HUES48 (cell line): ENCODE measurements around the gene PHYHD1.
A peak's percentile ranks its signal among the peaks of the same experiment; 100 is the strongest.

Source experiments
- H3K27ac ChIP-seq: one replicate; pipeline ENCODE4 v1.7.0; 2013; ENCODE audit warnings: low read depth, low read length, inconsistent platforms
- H3K27me3 ChIP-seq: 2 replicates; pipeline ENCODE4 v1.6.1; 2013; ENCODE audit warnings: mild to moderate bottlenecking, low read length; ENCODE audit not compliant: control insufficient read depth, insufficient read depth
- H3K36me3 ChIP-seq: 2 replicates; pipeline ENCODE4 v1.6.1; 2013; ENCODE audit warnings: low read length; ENCODE audit not compliant: control insufficient read depth, insufficient read depth
- H3K4me1 ChIP-seq: 2 replicates; pipeline ENCODE4 v1.6.1; 2013; ENCODE audit warnings: mild to moderate bottlenecking, low read length; ENCODE audit not compliant: control insufficient read depth, insufficient read depth
- H3K4me3 ChIP-seq: 2 replicates; pipeline ENCODE4 v1.5.1; 2013; ENCODE audit warnings: mild to moderate bottlenecking, low read depth, low read length
- H3K9ac ChIP-seq: 2 replicates; pipeline ENCODE4 v1.6.1; 2013; ENCODE audit warnings: mild to moderate bottlenecking, low read depth, low read length, moderate library complexity
- H3K9me3 ChIP-seq: 2 replicates; pipeline ENCODE4 v1.6.1; 2013; ENCODE audit warnings: low read length; ENCODE audit not compliant: control insufficient read depth, insufficient read depth

The PHYHD1 gene

GRCh38 chr9:128920381-128921058, at the start of gene PHYHD1:
PHYHD1 (plus strand) TSS chr9:128920982; CDS start chr9:128922324, 1,342 bp downstream.
- Histone ChIP-seq H3K27me3 (no peaks in the 10 kb centered on the region), H3K9ac (0 out of 2 replicates have a peak within 1 kb of the TSS, but pooled peaks have one; percentile 5), H3K4me1 (peaks cover 7% of the 10 kb centered on the region; the same call in 1 of the 2 replicates), H3K9me3 (no peaks in the 10 kb centered on the region), H3K36me3 (peaks cover 30% of the 10 kb centered on the region), H3K4me3 (peak within 1 kb of the TSS; percentile 69; the same call in 1 of the 2 replicates), H3K27ac (peak within 1 kb of the TSS; percentile 89)

GRCh38 chr9:128877852-128878251, 42.9 kb upstream of the PHYHD1 start:
- Histone ChIP-seq H3K4me3 (no peak overlapping the region), H3K9ac (no peak overlapping the region), H3K27ac (no peak overlapping the region), H3K36me3 (no peaks in the 10 kb centered on the region), H3K9me3 (no peaks in the 10 kb centered on the region), H3K27me3 (no peaks in the 10 kb centered on the region), H3K4me1 (peaks cover 6% of the 10 kb centered on the region; the same call in 1 of the 2 replicates)

- Histone ChIP-seq H3K9me3 (no peaks in the 10 kb centered on the region), H3K27me3 (no peaks in the 10 kb centered on the region), H3K36me3 (peaks cover 30% of the 10 kb centered on the region), H3K4me3 (peak within 1 kb of the TSS; percentile 92), H3K27ac (peak within 1 kb of the TSS; percentile 89), H3K4me1 (peaks cover 10% of the 10 kb centered on the region), H3K9ac (peak within 1 kb of the TSS; percentile 86)
Observed at GRCh38 chr9:128881884-128882676, 38.7 kb upstream of the PHYHD1 start, which contains the start of the genes KYAT1 and LRRC8A. KYAT1 (minus strand) TSS chr9:128881950; CDS start chr9:128845405, 36,545 bp downstream. LRRC8A (plus strand) TSS chr9:128882133; CDS start chr9:128907165, 25,032 bp downstream.

GRCh38 chr9:128882677-128883603, 37.8 kb upstream of the PHYHD1 start:
- H3K27ac ChIP-seq: peak overlapping the region; percentile 89
- peaks cover 10% of the 10 kb centered on the region for H3K4me1 ChIP-seq
- H3K36me3 ChIP-seq: peaks cover 34% of the 10 kb centered on the region
- peak overlapping the region; percentile 86 for H3K9ac ChIP-seq
- peak overlapping the region; percentile 92 for H3K4me3 ChIP-seq
- H3K27me3 ChIP-seq: no peaks in the 10 kb centered on the region
- H3K9me3 ChIP-seq: no peaks in the 10 kb centered on the region

- Histone ChIP-seq H3K9me3 (no peaks in the 10 kb centered on the region), H3K27ac (no peak overlapping the region), H3K4me1 (peaks cover 20% of the 10 kb centered on the region), H3K4me3 (no peak overlapping the region; the same call in 1 of the 2 replicates), H3K9ac (no peak overlapping the region), H3K36me3 (peaks cover 40% of the 10 kb centered on the region), H3K27me3 (no peaks in the 10 kb centered on the region)
Observed at GRCh38 chr9:128884164-128884563, 36.6 kb upstream of the PHYHD1 start.

- H3K4me1 ChIP-seq: peaks cover 14% of the 10 kb centered on the region
- peak overlapping the region; percentile 1 for H3K27ac ChIP-seq
- H3K27me3 ChIP-seq: no peaks in the 10 kb centered on the region
- H3K36me3 ChIP-seq: peaks cover 45% of the 10 kb centered on the region
- H3K4me3 ChIP-seq: no peak overlapping the region
- no peak overlapping the region for H3K9ac ChIP-seq
- no peaks in the 10 kb centered on the region for H3K9me3 ChIP-seq
Observed at GRCh38 chr9:128885376-128885775, 35.4 kb upstream of the PHYHD1 start.

GRCh38 chr9:128885798-128886197, 35.0 kb upstream of the PHYHD1 start:
- peaks cover 14% of the 10 kb centered on the region for H3K4me1 ChIP-seq
- no peak overlapping the region; the same call in 1 of the 2 replicates for H3K9ac ChIP-seq
- peaks cover 49% of the 10 kb centered on the region for H3K36me3 ChIP-seq
- no peaks in the 10 kb centered on the region for H3K27me3 ChIP-seq
- no peaks in the 10 kb centered on the region for H3K9me3 ChIP-seq
- H3K4me3 ChIP-seq: no peak overlapping the region
- H3K27ac ChIP-seq: peak overlapping the region; percentile 14

- H3K4me1 ChIP-seq: peaks cover 14% of the 10 kb centered on the region
- peaks cover 52% of the 10 kb centered on the region for H3K36me3 ChIP-seq
- no peak overlapping the region for H3K27ac ChIP-seq
Observed at GRCh38 chr9:128886211-128886891, 34.4 kb upstream of the PHYHD1 start.

GRCh38 chr9:128887049-128887448, 33.7 kb upstream of the PHYHD1 start:
- Histone ChIP-seq H3K36me3 (peaks cover 59% of the 10 kb centered on the region), H3K27ac (peak overlapping the region; percentile 95), H3K9ac (no peak overlapping the region), H3K9me3 (no peaks in the 10 kb centered on the region), H3K4me1 (peaks cover 14% of the 10 kb centered on the region), H3K27me3 (no peaks in the 10 kb centered on the region), H3K4me3 (no peak overlapping the region)

More at GRCh38 chr9:128886211-128886891, 34.4 kb upstream of the PHYHD1 start:
- no peak overlapping the region; the same call in 1 of the 2 replicates for H3K9ac ChIP-seq
- H3K27me3 ChIP-seq: no peaks in the 10 kb centered on the region
- no peak overlapping the region for H3K4me3 ChIP-seq
- no peaks in the 10 kb centered on the region for H3K9me3 ChIP-seq

- H3K4me3 ChIP-seq: no peak overlapping the region
- peak overlapping the region; percentile 95 for H3K27ac ChIP-seq
- H3K27me3 ChIP-seq: no peaks in the 10 kb centered on the region
- peaks cover 68% of the 10 kb centered on the region for H3K36me3 ChIP-seq
- no peaks in the 10 kb centered on the region for H3K9me3 ChIP-seq
- peak overlapping the region; percentile 24; the same call in 1 of the 2 replicates for H3K9ac ChIP-seq
- peaks cover 14% of the 10 kb centered on the region for H3K4me1 ChIP-seq
Observed at GRCh38 chr9:128887914-128888350, 32.9 kb upstream of the PHYHD1 start.
